Keratinocyte (primary cell): Measurements from ENCODE around the gene KCNN4. TPM values are rescaled to one million over a fixed set of nuclear protein-coding genes. Genes with fewer than 3 reads are reported as not detected.

Experiments used
- DNase-seq: peaks from one replicate; pipeline ENCODE4 v3.0.0-alpha.2; 2011; ENCODE audit warnings: low read depth, missing footprints, low spot score
- FAIRE-seq: peaks from 2 replicates; lab custom pipeline; 2011; peaks lifted over from hg19 to GRCh38; lab: Jason Lieb, UNC
- H2AFZ ChIP-seq: 2 replicates; pipeline ENCODE4 v1.6.0; 2012; ENCODE audit warnings: low read length, control low read depth, inconsistent platforms; ENCODE audit not compliant: control insufficient read depth
- H3K27ac ChIP-seq: 2 replicates; pipeline ENCODE4 v1.5.1; 2011; ENCODE audit warnings: low read length; ENCODE audit not compliant: control insufficient read depth, insufficient read depth
- H3K27me3 ChIP-seq: 3 replicates; pipeline ENCODE4 v1.6.0; 2011; ENCODE audit warnings: low read length; ENCODE audit not compliant: control insufficient read depth, insufficient read depth; ENCODE audit errors: extremely low read depth
- H3K36me3 ChIP-seq, 2 experiments: 2 replicates in 1 of 2; 3 replicates in 1 of 2; pipeline ENCODE4 v1.5.1; 2011; ENCODE audit warnings: low read length in 2 of 2, mild to moderate bottlenecking in 1 of 2; ENCODE audit not compliant: control insufficient read depth in 2 of 2, insufficient read depth in 2 of 2; ENCODE audit errors: extremely low read depth in 1 of 2
- H3K4me1 ChIP-seq: 3 replicates; pipeline ENCODE4 v1.5.1; 2011; ENCODE audit warnings: low read length; ENCODE audit not compliant: control insufficient read depth, insufficient read depth; ENCODE audit errors: extremely low read depth
- H3K4me2 ChIP-seq: 3 replicates; pipeline ENCODE4 v1.6.0; 2011; ENCODE audit warnings: low read depth, low read length; ENCODE audit not compliant: control insufficient read depth, insufficient read depth; ENCODE audit errors: extremely low read depth
- H3K4me3 ChIP-seq, 3 experiments: fragments of 200-600 bp in 1 of 3; sonication (generic) in 1 of 3; 2 replicates in 2 of 3; 3 replicates in 1 of 3; pipeline ENCODE4 v1.5.1; 2011 to 2016; ENCODE audit warnings: low read length in 3 of 3, mild to moderate bottlenecking in 3 of 3, control low read depth in 2 of 3, inconsistent platforms in 1 of 3, low read depth in 1 of 3, mixed read lengths in 1 of 3, mixed run types in 1 of 3, moderate library complexity in 1 of 3; ENCODE audit not compliant: control insufficient read depth in 2 of 3, insufficient read depth in 2 of 3; ENCODE audit errors: extremely low read depth in 1 of 3
- H3K79me2 ChIP-seq: 2 replicates; pipeline ENCODE4 v1.6.0; 2012; ENCODE audit warnings: low read length; ENCODE audit not compliant: control insufficient read depth, insufficient read depth
- H3K9ac ChIP-seq: 3 replicates; pipeline ENCODE4 v1.6.0; 2011; ENCODE audit warnings: low read length; ENCODE audit not compliant: control insufficient read depth, insufficient read depth; ENCODE audit errors: extremely low read depth
- H3K9me1 ChIP-seq: 3 replicates; pipeline ENCODE4 v1.6.0; 2011; ENCODE audit warnings: low read length; ENCODE audit not compliant: control insufficient read depth, insufficient read depth; ENCODE audit errors: extremely low read depth
- H3K9me3 ChIP-seq: 2 replicates; pipeline ENCODE4 v1.5.1; 2012; ENCODE audit warnings: low read depth, low read length; ENCODE audit not compliant: control insufficient read depth
- H4K20me1 ChIP-seq: 3 replicates; pipeline ENCODE4 v1.6.0; 2011; ENCODE audit warnings: low read length; ENCODE audit not compliant: control insufficient read depth, insufficient read depth; ENCODE audit errors: extremely low read depth
- EZH2 ChIP-seq: IDR thresholded peaks from one replicate; pipeline ENCODE4 v1.6.1; 2012; ENCODE audit warnings: inconsistent platforms, mild to moderate bottlenecking, low read length, moderate library complexity
- dilution Hi-C: fragments of 300-500 bp; cut with MboI; formaldehyde crosslinking; loops from one replicate; pipeline ENCODE4 v1.7.0; 2020; ENCODE audit warnings: low sequenced_read_pairs; ENCODE audit not compliant: extremely low pct_ligation_motif_present
- polyA plus RNA-seq, 5 experiments: library from polyadenylated mRNA; depleted of rRNA in 3 of 5; stranded (reverse) in 3 of 5; stranded (forward) in 1 of 5; unstranded in 1 of 5; fragments of >200 nt; gene quantifications; 1 replicate in 1 of 5; 2 replicates in 3 of 5; 3 replicates in 1 of 5; pipeline versions ENCODE4 v1.2.1 to v1.2.3, GENCODE V29; 2011 to 2012; ENCODE audit warnings: missing spikeins in 2 of 5, low read depth in 1 of 5, low replicate concordance in 1 of 5
- TF ChIP-seq, protein P1 (sequence below), 3 experiments: IDR thresholded peaks in 1 of 3; conservative IDR thresholded peaks in 1 of 3; optimal IDR thresholded peaks in 1 of 3; 2 replicates in 2 of 3; 3 replicates in 1 of 3; pipeline versions ENCODE3 to v1.5.1; 2011; ENCODE audit warnings: low read length in 3 of 3, mild to moderate bottlenecking in 3 of 3, moderate library complexity in 2 of 3, control low read depth in 1 of 3, inconsistent platforms in 1 of 3; ENCODE audit not compliant: insufficient read depth in 2 of 3; ENCODE audit errors: extremely low read depth in 1 of 3

The KCNN4 gene
- polyA plus RNA-seq, 1 donor (not counting 4 experiments of a cell fraction or from before 2014, with no cell fraction given): 9.8 TPM

- H3K9ac ChIP-seq: no peak overlapping the region
- H2AFZ ChIP-seq: no peak overlapping the region
- no peak overlapping the region for H3K27ac ChIP-seq
- no peaks in the 10 kb centered on the region for H3K79me2 ChIP-seq
- H3K4me1 ChIP-seq: peaks cover 25% of the 10 kb centered on the region
- H3K4me2 ChIP-seq: no peak overlapping the region
- dilution Hi-C loops: no loop called here
- no peak for DNase-seq
- H3K36me3 ChIP-seq: peaks cover 0 to 4% of the 10 kb centered on the region in 2 experiments
- no peaks in the 10 kb centered on the region for H3K9me3 ChIP-seq
- no peaks in the 10 kb centered on the region for H3K9me1 ChIP-seq
- FAIRE-seq: no peak
- H4K20me1 ChIP-seq: no peaks in the 10 kb centered on the region
- no peak overlapping the region for H3K4me3 ChIP-seq
- no peaks in the 10 kb centered on the region for H3K27me3 ChIP-seq
- no peak for TF ChIP-seq EZH2
- TF ChIP-seq, protein P1, sequence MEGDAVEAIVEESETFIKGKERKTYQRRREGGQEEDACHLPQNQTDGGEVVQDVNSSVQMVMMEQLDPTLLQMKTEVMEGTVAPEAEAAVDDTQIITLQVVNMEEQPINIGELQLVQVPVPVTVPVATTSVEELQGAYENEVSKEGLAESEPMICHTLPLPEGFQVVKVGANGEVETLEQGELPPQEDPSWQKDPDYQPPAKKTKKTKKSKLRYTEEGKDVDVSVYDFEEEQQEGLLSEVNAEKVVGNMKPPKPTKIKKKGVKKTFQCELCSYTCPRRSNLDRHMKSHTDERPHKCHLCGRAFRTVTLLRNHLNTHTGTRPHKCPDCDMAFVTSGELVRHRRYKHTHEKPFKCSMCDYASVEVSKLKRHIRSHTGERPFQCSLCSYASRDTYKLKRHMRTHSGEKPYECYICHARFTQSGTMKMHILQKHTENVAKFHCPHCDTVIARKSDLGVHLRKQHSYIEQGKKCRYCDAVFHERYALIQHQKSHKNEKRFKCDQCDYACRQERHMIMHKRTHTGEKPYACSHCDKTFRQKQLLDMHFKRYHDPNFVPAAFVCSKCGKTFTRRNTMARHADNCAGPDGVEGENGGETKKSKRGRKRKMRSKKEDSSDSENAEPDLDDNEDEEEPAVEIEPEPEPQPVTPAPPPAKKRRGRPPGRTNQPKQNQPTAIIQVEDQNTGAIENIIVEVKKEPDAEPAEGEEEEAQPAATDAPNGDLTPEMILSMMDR (optimal IDR thresholded peaks at IDR 0.05 in 1 of 3, IDR thresholded peaks at IDR 0.05 in 1 of 3, conservative IDR thresholded peaks at IDR 0.05 in 1 of 3; ENCODE audit: extremely low read depth in 1 of 3, insufficient read depth in 2 of 3, low read length in 3 of 3): no peak
Measured at GRCh38 chr19:43767818-43768217, 13.0 kb downstream of the KCNN4 start.

- Histone ChIP-seq H3K9ac (no peak overlapping the region), H3K4me1 (peaks cover 25% of the 10 kb centered on the region), H3K27me3 (no peaks in the 10 kb centered on the region), H3K79me2 (no peaks in the 10 kb centered on the region), H3K9me1 (no peaks in the 10 kb centered on the region), H3K4me3 (no peak overlapping the region), H3K4me2 (no peak overlapping the region), H3K9me3 (no peaks in the 10 kb centered on the region), H2AFZ (no peak overlapping the region), H3K36me3 (peaks cover 0 to 4% of the 10 kb centered on the region in 2 experiments), H4K20me1 (no peaks in the 10 kb centered on the region), H3K27ac (no peak overlapping the region)
- no peak for FAIRE-seq
- no peak for TF ChIP-seq EZH2
- TF ChIP-seq, protein P1 (optimal IDR thresholded peaks at IDR 0.05 in 1 of 3, IDR thresholded peaks at IDR 0.05 in 1 of 3, conservative IDR thresholded peaks at IDR 0.05 in 1 of 3; ENCODE audit: extremely low read depth in 1 of 3, insufficient read depth in 2 of 3, low read length in 3 of 3): no peak
- no peak for DNase-seq
- dilution Hi-C loops: no loop called here
Measured at GRCh38 chr19:43767316-43767715, 13.5 kb downstream of the KCNN4 start.
